ENCODE measurements around the gene ATP2C2.

DNA sequence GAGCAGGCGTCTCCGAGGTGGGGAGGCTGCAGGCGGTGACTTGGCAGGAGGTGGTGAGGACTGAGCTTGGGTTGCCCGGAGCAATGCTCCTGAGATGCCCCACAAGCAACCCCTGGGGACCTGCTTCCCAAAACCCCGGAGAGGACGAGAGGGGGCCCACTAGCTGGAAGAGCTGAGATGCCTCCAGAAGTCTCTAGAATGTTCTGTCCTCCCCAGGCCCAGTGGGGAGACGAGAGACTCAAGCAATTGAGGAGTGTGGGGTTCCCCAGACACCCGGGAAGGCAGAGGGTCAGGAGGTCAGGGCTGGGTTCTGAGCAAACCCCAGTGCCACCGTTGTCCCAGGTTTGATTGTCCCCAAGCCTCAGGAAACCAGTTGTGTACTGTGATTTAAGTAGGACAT, 21.2 kb upstream of the ATP2C2 start:
- TF ChIP-seq, protein P1, sequence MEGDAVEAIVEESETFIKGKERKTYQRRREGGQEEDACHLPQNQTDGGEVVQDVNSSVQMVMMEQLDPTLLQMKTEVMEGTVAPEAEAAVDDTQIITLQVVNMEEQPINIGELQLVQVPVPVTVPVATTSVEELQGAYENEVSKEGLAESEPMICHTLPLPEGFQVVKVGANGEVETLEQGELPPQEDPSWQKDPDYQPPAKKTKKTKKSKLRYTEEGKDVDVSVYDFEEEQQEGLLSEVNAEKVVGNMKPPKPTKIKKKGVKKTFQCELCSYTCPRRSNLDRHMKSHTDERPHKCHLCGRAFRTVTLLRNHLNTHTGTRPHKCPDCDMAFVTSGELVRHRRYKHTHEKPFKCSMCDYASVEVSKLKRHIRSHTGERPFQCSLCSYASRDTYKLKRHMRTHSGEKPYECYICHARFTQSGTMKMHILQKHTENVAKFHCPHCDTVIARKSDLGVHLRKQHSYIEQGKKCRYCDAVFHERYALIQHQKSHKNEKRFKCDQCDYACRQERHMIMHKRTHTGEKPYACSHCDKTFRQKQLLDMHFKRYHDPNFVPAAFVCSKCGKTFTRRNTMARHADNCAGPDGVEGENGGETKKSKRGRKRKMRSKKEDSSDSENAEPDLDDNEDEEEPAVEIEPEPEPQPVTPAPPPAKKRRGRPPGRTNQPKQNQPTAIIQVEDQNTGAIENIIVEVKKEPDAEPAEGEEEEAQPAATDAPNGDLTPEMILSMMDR (conservative IDR thresholded peaks at IDR 0.05; ENCODE audit: low read depth, low read length) = no peak
- no peak for TF ChIP-seq EZH2 (IDR thresholded peaks at IDR 0.05; ENCODE audit: borderline replicate concordance, low read depth, low read length, poor library complexity, severe bottlenecking)
